Measurements from ENCODE around the gene FAS.

DNA sequence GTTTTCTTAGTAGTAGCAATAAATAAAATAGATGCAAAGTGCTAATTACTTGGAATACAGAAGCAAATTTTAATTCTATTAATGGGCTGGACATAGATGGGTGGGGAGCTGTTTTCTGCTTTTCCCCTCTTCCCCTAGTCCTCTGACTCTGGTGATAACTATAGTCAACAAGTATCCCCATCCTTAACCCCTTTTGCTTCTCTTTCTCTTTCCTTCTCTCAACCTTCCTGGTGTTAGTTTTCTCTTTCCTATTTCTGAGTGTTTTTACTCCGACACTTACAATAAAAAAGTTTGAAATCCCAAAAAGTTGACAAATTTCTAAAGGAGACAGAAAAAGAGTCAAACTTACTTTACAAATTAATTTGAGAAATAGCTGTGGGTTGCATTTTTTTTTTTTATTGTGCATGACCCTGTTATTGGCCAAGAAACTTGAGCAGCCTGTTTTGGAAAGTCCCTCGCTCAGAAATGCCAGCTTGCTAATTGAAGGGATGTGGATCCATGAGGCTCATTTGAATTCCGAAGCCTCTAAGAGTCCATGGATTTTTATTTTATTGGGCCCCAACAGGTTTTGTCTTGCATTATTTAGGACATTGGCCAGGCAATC lies 2.4 kb downstream of the FAS start:
- TF ChIP-seq ELF1 (IDR thresholded peaks at IDR 0.05), result no peak
- no peak for TF ChIP-seq POLR2AphosphoS5 (IDR thresholded peaks at IDR 0.05; ENCODE audit: low read depth, low read length)
